ENCODE measurements around the gene PLA2G12A. TPM values are rescaled to one million over a fixed set of nuclear protein-coding genes. Genes with fewer than 3 reads are reported as not detected.

PLA2G12A gene
- total RNA-seq, 1 experiment from 2014 or later: 22.6 TPM

DNA sequence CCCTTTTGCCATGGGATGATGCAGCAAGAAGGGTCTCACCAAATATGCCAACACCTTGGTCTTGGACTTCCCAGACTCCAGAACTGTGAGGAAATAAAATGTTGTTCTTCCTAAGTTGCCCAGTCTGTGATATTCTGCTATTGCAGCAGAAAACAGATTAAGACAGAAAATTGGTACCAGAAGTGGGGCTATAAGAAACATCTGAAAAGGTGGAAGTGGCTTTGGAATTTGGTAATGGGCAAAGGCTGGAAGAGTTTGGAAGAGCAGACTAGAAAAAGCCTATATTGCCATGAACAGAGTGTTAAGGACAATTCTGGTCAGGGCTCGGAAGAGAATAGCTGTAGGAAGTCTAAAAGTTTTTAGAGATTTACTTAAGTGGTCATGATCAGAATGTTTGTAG, 54.0 kb downstream of the PLA2G12A start:
- 0 out of 2 replicates have a peak, but pooled peaks cover 4% of the 10 kb centered on the region for H3K9me3 ChIP-seq (replicated peaks)

DNA sequence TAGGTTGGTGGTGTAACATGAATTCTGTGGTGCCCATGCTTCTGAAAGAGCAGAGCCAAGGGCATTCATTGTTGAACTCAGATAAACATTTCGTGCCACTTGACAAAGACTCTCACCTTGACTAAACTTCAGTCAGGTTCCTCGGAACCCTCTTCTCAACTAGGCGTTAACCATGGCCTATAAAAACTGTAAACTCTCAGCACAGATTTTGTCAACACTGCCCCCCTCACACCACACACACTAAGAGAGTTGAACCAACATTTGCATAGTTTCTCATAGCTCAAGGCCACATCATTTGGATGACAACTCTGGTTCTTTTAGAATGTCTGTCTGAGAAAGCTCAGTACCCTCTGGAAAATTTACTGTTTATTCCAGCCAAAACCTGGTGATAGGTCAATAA, 54.7 kb downstream of the PLA2G12A start:
- no peaks in the 10 kb centered on the region for H3K4me1 ChIP-seq
- H3K9me3 ChIP-seq (replicated peaks): 0 out of 2 replicates have a peak, but pooled peaks cover 4% of the 10 kb centered on the region
- no peak for DNase-seq
- no peak overlapping the region for H3K4me3 ChIP-seq
- 0 out of 2 replicates have a peak, but pooled peaks cover 4% of the 10 kb centered on the region for H3K36me3 ChIP-seq
- H3K27ac ChIP-seq: no peak overlapping the region
- H3K27me3 ChIP-seq: no peaks in the 10 kb centered on the region

More for the DNA sequence above, 54.0 kb downstream of the PLA2G12A start:
- Histone ChIP-seq H3K4me3 (no peak overlapping the region), H3K27me3 (no peaks in the 10 kb centered on the region), H3K4me1 (no peaks in the 10 kb centered on the region), H3K36me3 (0 out of 2 replicates have a peak, but pooled peaks cover 10% of the 10 kb centered on the region), H3K27ac (no peak overlapping the region)
- no peak for DNase-seq

DNA sequence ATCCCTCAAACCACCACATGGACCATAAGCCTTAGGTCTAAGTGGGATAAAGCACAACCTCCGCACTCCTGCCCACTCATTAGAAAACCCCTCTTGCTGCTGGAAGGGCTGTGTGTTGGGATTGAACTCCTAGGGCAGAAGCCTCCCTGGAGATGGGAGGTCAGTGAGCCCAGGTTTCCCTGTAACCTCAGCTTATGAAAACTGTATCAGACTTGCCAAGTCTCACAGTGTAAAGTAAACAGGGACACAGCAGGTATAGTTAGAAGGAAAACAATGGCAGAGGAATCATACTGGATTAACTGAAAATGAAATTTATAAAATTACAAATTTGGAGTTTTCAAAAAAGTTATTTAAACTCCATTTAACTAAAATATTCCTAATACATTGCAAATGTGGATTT, 56.6 kb downstream of the PLA2G12A start:
- Histone ChIP-seq H3K36me3 (0 out of 2 replicates have a peak, but pooled peaks cover 4% of the 10 kb centered on the region), H3K4me3 (no peak overlapping the region), H3K9me3 (replicated peaks) (0 out of 2 replicates have a peak, but pooled peaks cover 4% of the 10 kb centered on the region), H3K27ac (no peak overlapping the region), H3K27me3 (no peaks in the 10 kb centered on the region), H3K4me1 (no peaks in the 10 kb centered on the region)
- DNase-seq: no peak

DNA sequence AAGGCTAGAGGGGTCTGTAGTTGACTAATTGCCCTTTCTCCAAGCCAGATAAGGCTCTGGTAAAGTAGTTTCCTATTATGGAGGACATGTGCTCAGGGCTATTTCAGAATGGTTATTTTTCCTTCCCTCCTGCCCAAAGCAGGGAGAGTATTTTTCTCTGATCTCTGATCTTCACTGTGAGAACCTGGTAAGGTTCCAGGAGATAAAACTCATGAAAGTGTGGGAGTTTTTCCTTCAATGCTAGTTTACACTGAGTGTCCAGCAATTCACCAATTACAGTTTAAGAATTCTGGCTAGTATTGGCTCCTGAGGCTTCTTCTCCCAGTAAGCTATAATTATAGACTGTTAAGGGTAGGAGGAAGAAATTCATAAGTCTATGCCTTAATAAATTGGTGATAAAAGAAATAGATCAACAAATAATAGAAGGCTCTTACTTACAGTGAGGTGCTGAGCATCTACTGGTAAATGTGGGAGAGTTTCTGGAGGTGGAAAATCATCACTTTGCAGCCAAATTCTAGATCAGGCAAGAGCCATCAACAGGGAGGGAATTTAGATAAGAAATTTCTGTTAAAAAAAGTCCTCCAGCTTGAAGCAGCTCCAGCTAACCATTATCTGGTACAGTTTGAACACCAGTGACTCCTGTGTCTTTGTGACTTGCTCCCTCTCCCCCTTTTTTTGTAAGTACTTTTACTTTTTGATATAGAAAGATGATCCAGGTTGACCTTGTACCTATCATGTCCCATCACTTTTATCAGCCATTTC, 57.5 kb downstream of the PLA2G12A start:
- Histone ChIP-seq H3K4me3 (no peak overlapping the region), H3K4me1 (no peaks in the 10 kb centered on the region), H3K36me3 (0 out of 2 replicates have a peak, but pooled peaks cover 4% of the 10 kb centered on the region), H3K9me3 (replicated peaks) (0 out of 2 replicates have a peak, but pooled peaks cover 4% of the 10 kb centered on the region), H3K27me3 (no peaks in the 10 kb centered on the region), H3K27ac (no peak overlapping the region)
- no peak for DNase-seq

DNA sequence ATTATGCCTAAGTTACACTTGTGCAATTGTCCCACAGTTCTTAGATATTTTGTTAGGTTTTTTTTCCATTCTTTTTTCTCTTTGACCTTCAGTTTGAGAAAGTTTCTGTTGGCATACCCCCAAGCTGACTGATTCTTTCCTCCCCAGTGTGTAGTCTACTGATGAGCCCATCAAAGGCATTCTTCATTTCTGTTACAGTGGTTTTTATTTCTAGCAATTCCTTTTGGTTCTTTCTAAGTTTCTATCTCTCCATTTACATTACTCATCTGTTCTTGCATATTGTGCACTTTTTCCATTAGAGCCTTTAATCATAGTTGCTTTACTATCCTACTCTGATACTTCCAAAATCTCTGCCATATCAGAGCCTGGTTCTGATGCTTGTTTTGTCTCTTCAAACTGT, 58.5 kb downstream of the PLA2G12A start:
- H3K27me3 ChIP-seq: no peaks in the 10 kb centered on the region
- no peak for DNase-seq
- H3K36me3 ChIP-seq: 0 out of 2 replicates have a peak, but pooled peaks cover 4% of the 10 kb centered on the region
- no peak overlapping the region for H3K4me3 ChIP-seq
- H3K4me1 ChIP-seq: no peaks in the 10 kb centered on the region
- H3K27ac ChIP-seq: no peak overlapping the region
- 0 out of 2 replicates have a peak, but pooled peaks cover 4% of the 10 kb centered on the region for H3K9me3 ChIP-seq (replicated peaks)

DNA sequence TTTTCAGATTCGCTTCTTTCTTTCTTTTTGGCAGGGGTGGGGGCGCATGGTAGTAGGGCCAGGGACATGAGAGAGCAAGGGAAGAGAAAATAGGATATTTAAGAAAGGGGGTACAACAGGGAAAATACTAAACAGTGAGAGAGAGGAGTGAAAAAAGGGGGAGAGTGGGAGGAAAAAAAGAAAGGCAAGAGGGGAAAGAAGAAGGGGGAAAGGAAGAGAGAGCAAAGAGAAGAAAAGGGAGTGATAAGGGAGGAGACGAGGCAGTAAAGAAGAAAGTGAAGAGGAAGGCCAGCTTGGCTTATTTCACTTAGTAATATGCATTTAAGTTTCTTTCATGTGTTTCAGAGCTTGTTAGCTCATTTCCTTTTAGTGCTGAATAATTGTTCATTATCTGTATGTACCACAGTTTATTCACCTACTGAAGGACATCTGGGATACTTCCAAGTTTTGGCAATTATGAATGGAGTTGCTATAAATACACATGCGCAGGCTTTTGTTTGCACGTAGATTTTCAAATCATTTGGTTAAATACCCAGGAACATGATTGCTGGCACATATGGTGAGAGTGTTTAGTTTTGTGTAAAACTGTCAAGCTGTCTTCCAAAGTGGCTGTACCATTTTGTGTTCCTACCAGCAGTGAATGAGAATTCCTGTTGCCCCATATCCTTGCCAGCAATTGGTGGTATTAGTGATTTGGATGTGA, 63.9 kb downstream of the PLA2G12A start:
- Histone ChIP-seq H3K4me3 (no peak overlapping the region), H3K27ac (no peak overlapping the region), H3K27me3 (no peaks in the 10 kb centered on the region), H3K36me3 (no peaks in the 10 kb centered on the region; the same call in 1 of the 2 replicates), H3K9me3 (replicated peaks) (no peaks in the 10 kb centered on the region), H3K4me1 (no peaks in the 10 kb centered on the region)
- no peak for DNase-seq

DNA sequence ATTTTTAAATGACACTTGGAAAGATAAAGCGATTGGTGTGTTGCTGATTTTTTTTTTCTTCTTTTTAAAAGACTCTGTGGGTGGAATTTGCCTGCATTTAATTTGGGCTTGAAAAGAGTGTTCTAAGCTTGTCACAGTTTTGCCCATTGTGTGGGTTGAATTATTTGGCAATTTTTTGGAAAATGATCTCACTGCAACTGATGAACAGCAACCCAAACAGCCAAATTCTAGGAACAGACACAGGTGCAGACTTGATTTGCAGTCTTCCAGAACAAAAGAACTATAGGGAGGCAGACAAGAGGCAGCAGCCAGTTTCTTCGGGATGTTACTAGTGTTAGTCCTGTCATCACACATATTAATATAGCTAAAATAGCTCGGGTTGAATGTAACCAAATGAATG, 67.1 kb downstream of the PLA2G12A start:
- no peaks in the 10 kb centered on the region for H3K9me3 ChIP-seq (replicated peaks)

DNA sequence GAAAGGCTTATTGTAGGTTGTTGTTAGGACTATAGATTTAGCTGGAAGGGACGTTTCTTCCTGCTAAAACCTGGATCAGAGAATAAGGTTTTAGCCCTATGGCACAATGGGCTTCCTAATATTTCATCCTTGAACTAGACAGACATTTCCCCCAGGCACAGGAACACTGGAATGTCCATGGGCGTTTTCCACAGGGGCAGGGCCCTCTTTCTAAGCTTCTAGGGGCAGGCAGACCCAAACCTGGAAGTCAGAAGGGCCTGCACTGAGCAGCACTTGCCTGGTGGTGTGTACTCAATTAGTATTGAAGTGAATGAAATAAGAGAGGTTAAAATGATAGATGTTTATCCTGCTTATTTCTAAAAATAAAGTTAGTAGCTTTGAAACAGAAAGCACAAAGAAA, 67.8 kb downstream of the PLA2G12A start:
- H3K4me3 ChIP-seq: no peak overlapping the region
- H3K27me3 ChIP-seq: no peaks in the 10 kb centered on the region
- no peaks in the 10 kb centered on the region for H3K9me3 ChIP-seq (replicated peaks)
- H3K27ac ChIP-seq: no peak overlapping the region
- H3K36me3 ChIP-seq: no peaks in the 10 kb centered on the region; the same call in 1 of the 2 replicates
- DNase-seq: no peak
- no peaks in the 10 kb centered on the region for H3K4me1 ChIP-seq

More for the DNA sequence above, 67.1 kb downstream of the PLA2G12A start:
- Histone ChIP-seq H3K4me3 (no peak overlapping the region), H3K27me3 (no peaks in the 10 kb centered on the region), H3K4me1 (no peaks in the 10 kb centered on the region), H3K27ac (no peak overlapping the region), H3K36me3 (no peaks in the 10 kb centered on the region; the same call in 1 of the 2 replicates)
- DNase-seq: no peak

Other genes starting within 250 kb of the PLA2G12A start
- 39.9 and 46.1 TPM in 2 replicates for gene MCUB, start 169.8 kb downstream of the PLA2G12A start, total RNA-seq (2014; rRNA removed; shearing (Covaris generic))
- gene CASP6, start 26.6 kb downstream of the PLA2G12A start, total RNA-seq (2014; rRNA removed; shearing (Covaris generic)): 25.0 and 27.0 TPM in 2 replicates
- 23.6 and 27.0 TPM in 2 replicates for gene CFI, start 71.9 kb upstream of the PLA2G12A start, total RNA-seq (2014; rRNA removed; shearing (Covaris generic))
- gene GAR1, start 85.7 kb upstream of the PLA2G12A start, total RNA-seq (2014; rRNA removed; shearing (Covaris generic)): 23.8 and 24.6 TPM in 2 replicates
- gene RRH, start 97.9 kb upstream of the PLA2G12A start, total RNA-seq (2014; rRNA removed; shearing (Covaris generic)): not detected in 2 replicates
- 0.03 and 0.20 TPM in 2 replicates for gene LRIT3, start 118.0 kb upstream of the PLA2G12A start, total RNA-seq (2014; rRNA removed; shearing (Covaris generic))
- 0.06 TPM in 1 of 2 replicates, not detected in the other for gene EGF, start 182.8 kb upstream of the PLA2G12A start, total RNA-seq (2014; rRNA removed; shearing (Covaris generic))

Measured in SJCRH30 (cell line).